VCaP (cell line): ENCODE data around the gene TMPRSS9.

Source experiments
- H3K27ac ChIP-seq: fragments of 450-650 bp; 2 replicates; pipeline ENCODE4 v1.5.1; 2017
- TF ChIP-seq, protein P1 (sequence below): fragments of 450-650 bp; conservative IDR thresholded peaks from 2 replicates; pipeline ENCODE4 v1.5.1; 2017; ENCODE audit warnings: mild to moderate bottlenecking, moderate library complexity

Gene TMPRSS9

DNA sequence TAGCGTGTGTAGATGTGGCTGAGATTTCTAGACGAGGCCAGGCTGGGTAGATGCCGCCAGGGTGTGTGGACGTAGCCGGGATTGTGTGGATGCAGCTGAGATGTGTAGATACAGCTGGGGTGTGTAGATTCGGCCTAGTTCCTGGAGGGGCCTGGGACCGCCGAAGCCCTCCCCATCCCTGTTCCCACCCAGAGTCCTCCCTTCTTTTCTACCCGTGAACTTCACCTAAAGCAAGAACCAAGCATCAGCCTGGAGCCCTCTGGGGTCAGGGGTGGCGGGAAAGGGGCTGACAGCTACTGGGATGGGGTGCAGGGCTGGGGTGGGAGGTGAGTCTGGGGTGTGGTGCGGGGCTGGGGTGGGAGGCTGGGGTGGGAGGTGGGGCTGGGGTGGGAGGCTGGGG lies 768 bp downstream of the TMPRSS9 start:
- TF ChIP-seq, protein P1, sequence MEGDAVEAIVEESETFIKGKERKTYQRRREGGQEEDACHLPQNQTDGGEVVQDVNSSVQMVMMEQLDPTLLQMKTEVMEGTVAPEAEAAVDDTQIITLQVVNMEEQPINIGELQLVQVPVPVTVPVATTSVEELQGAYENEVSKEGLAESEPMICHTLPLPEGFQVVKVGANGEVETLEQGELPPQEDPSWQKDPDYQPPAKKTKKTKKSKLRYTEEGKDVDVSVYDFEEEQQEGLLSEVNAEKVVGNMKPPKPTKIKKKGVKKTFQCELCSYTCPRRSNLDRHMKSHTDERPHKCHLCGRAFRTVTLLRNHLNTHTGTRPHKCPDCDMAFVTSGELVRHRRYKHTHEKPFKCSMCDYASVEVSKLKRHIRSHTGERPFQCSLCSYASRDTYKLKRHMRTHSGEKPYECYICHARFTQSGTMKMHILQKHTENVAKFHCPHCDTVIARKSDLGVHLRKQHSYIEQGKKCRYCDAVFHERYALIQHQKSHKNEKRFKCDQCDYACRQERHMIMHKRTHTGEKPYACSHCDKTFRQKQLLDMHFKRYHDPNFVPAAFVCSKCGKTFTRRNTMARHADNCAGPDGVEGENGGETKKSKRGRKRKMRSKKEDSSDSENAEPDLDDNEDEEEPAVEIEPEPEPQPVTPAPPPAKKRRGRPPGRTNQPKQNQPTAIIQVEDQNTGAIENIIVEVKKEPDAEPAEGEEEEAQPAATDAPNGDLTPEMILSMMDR, result no peak
- H3K27ac ChIP-seq, result no peak overlapping the region

- TF ChIP-seq, protein P1, result no peak
- H3K27ac ChIP-seq, result no peak overlapping the region
These were observed 1.4 kb downstream of the TMPRSS9 start for GRCh38 chr19:2361246-2362045.

DNA sequence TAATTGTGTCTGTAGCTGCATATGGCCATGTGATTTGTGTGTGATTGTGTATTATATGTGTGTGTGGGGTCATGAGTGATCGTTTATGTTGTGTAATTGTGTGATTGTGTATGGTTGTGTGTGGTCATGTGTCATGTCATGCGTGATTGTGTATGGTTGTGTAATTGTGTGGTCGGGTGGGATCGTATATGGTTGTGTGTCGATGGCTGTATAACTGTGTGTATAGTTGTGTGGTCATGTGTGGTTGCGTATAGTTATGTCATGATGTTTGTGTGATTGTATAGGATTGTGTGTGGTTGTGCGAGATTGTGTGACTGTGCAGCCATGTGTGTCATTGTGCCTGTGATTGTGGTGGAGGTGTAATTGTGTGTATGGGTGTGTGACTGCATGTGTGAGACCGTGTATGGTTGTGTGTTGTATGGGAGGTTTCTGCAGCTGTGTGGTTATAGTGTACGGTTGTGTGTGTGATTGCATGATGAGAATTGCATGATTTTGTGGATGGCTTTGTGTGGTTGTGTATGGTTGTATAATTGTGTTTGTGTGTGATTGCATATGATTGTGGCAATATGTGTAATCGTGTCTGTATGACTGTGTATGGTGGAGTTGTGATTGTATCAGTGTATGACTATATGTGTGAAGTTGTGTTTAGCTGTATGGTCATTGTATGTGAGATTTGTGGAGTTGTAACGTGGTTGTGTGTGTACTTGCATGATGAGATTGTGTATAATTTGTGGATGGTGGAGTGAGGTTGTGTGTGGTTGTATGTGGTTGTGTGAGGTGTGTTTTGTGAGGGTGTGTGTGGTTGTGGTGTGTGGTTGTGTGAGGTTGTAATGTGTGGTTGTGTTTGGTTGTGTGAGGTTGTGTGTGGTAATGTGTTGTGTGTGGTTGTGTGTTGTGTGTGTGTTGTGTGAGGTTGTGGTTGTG lies 2.2 kb downstream of the TMPRSS9 start:
- TF ChIP-seq, protein P1, result no peak
- no peak overlapping the region for H3K27ac ChIP-seq

GRCh38 chr19:2362970-2363300 lies 2.9 kb downstream of the TMPRSS9 start:
- TF ChIP-seq, protein P1, result no peak

GRCh38 chr19:2363419-2363818 lies 3.4 kb downstream of the TMPRSS9 start:
- H3K27ac ChIP-seq, result no peak overlapping the region
- TF ChIP-seq, protein P1, result no peak

More at GRCh38 chr19:2362970-2363300, 2.9 kb downstream of the TMPRSS9 start:
- H3K27ac ChIP-seq, result no peak overlapping the region

- TF ChIP-seq, protein P1, result no peak
These were observed 5.3 kb downstream of the TMPRSS9 start for GRCh38 chr19:2365201-2365970.

GRCh38 chr19:2371656-2372055 lies 11.6 kb downstream of the TMPRSS9 start:
- TF ChIP-seq, protein P1, result no peak
- no peak overlapping the region for H3K27ac ChIP-seq

More at GRCh38 chr19:2365201-2365970, 5.3 kb downstream of the TMPRSS9 start:
- H3K27ac ChIP-seq, result no peak overlapping the region
